Measurements from ENCODE around the gene MRPL42.

GRCh38 chr12:93509506-93509905, 42.2 kb downstream of the MRPL42 start:
- TF ChIP-seq CTCF (conservative IDR thresholded peaks at IDR 0.05) (no peak), ZFX (IDR thresholded peaks at IDR 0.05) (no peak)
